ENCODE data around the gene PRKCH. TPM values are rescaled to one million over a fixed set of nuclear protein-coding genes. Genes with fewer than 3 reads are reported as not detected.

Gene PRKCH
- total and polyA plus RNA-seq, 9 of the 15 experiments (the other 6 are each of a cell fraction or from before 2014, with no cell fraction given), result 0.61 to 4.4 (median 4.0) TPM

- Histone ChIP-seq H3K36me3 (ENCODE audit: control insufficient read depth, insufficient read depth, low read length) (no peaks in the 10 kb centered on the region), H3K4me3 (no peak overlapping the region), H3K27ac (ENCODE audit: extremely low read depth, low read depth, low read length) (no peak overlapping the region), H3K79me2 (ENCODE audit: control insufficient read depth, insufficient read depth, low read length) (no peaks in the 10 kb centered on the region), H3K4me2 (ENCODE audit: insufficient read depth, low read length) (no peak overlapping the region), H3K9me3 (replicated peaks; ENCODE audit: control insufficient read depth, insufficient read depth, low read depth, low read length) (no peaks in the 10 kb centered on the region), H3K9me1 (ENCODE audit: control insufficient read depth, insufficient read depth, low read length) (no peaks in the 10 kb centered on the region), H3K27me3 (ENCODE audit: control insufficient read depth in 2 of 2, insufficient read depth in 2 of 2, low read length in 2 of 2) (peaks cover 0 to 6% of the 10 kb centered on the region in 2 experiments; a peak in 2 of 5 replicates), H2AFZ (ENCODE audit: low read depth, low read length) (no peak overlapping the region), H3K4me1 (replicated peaks in 1 of 2; ENCODE audit: control insufficient read depth in 2 of 2, insufficient read depth in 2 of 2, low read length in 2 of 2) (peaks cover 0 to 3% of the 10 kb centered on the region in 2 experiments; a peak in 1 of 5 replicates), H3K9ac (ENCODE audit: insufficient read depth in 1 of 2, low read depth in 2 of 2, low read length in 2 of 2) (no peak overlapping the region), H4K20me1 (replicated peaks; ENCODE audit: control insufficient read depth, insufficient read depth, low read length) (no peaks in the 10 kb centered on the region)
- CTCF ChIA-PET (ENCODE audit: low intra/inter-chr PET ratio), result no interaction called here
- ATAC-seq (no peak), FAIRE-seq (no peak), DNase-seq (ENCODE audit: extremely low read depth in 1 of 4, low spot score in 3 of 4) (no peak)
- no TSS peak for BruUV-seq (replicated peaks)
- in situ Hi-C loops (cut with MboI) (no loop called here), intact Hi-C loops (cut with micrococcal nuclease) (no loop called here)
- 37% methylated on average over 5 of the region's 5 CpGs for WGBS (ENCODE audit: insufficient coverage, low coverage, missing lambda C conversion rate)
- POLR2A ChIA-PET, result no interaction called here
- TF ChIP-seq LEF1 (IDR thresholded peaks at IDR 0.05), result no peak
- TF ChIP-seq TGIF2 (CRISPR knock-in tag; IDR thresholded peaks at IDR 0.05), result no peak
- TF ChIP-seq ZSCAN29 (IDR thresholded peaks at IDR 0.05), result no peak
- no peak for TF ChIP-seq GTF2E2 (tag; IDR thresholded peaks at IDR 0.05)
- TF ChIP-seq CEBPG (CRISPR knock-in tag; IDR thresholded peaks at IDR 0.05), result no peak
- no peak for TF ChIP-seq CEBPG (tag; conservative IDR thresholded peaks at IDR 0.05 in 1 of 2, IDR thresholded peaks at IDR 0.05 in 1 of 2)
- no peak for TF ChIP-seq SMARCB1 (IDR thresholded peaks at IDR 0.05; ENCODE audit: insufficient read length, low read depth)
- TF ChIP-seq ZBTB40 (IDR thresholded peaks at IDR 0.05), result no peak
- no peak for TF ChIP-seq ZBTB40 (CRISPR knock-in tag; IDR thresholded peaks at IDR 0.05)
- no peak for TF ChIP-seq BDP1 (IDR thresholded peaks at IDR 0.05; ENCODE audit: insufficient read depth, insufficient read length)
Observed at GRCh38 chr14:61481701-61482100, 160.3 kb downstream of the PRKCH start.
